Neural cell (in vitro differentiated cells): Measurements from ENCODE around the gene ACYP2. TPM values are rescaled to one million over a fixed set of nuclear protein-coding genes. Genes with fewer than 3 reads are reported as not detected.
"Not testable (repeated sequence)": the region's sequence is repeated elsewhere in the genome, so short reads cannot be mapped to it uniquely, and the experiment has no call there.

Experiments
- H2AFZ ChIP-seq: fragments of 200-600, 300-800 bp; sonication (generic), shearing (Covaris generic); 2 replicates; pipeline ENCODE4 v1.6.0; 2014; ENCODE audit warnings: low read depth, mild to moderate bottlenecking, antibody characterized with exemption, low read length, moderate library complexity
- H3F3A ChIP-seq: fragments of 200-600 bp; shearing (Covaris generic); 2 replicates; pipeline ENCODE4 v1.6.1; 2016; ENCODE audit warnings: mild to moderate bottlenecking, moderate library complexity, mixed read lengths, antibody characterized with exemption, low read length; ENCODE audit not compliant: insufficient read depth, poor library complexity, severe bottlenecking
- H3K27ac ChIP-seq: fragments of 200-600, 300-800 bp; sonication (generic), shearing (Covaris generic); 2 replicates; pipeline ENCODE4 v1.5.1; 2014; ENCODE audit warnings: mild to moderate bottlenecking, low read length, moderate library complexity
- H3K27me3 ChIP-seq: fragments of 300-800, 200-600 bp; sonication (generic), shearing (Covaris generic); 2 replicates; pipeline ENCODE4 v1.6.0; 2014; ENCODE audit warnings: mild to moderate bottlenecking, low read depth, low read length, moderate library complexity; ENCODE audit not compliant: insufficient read depth
- H3K36me3 ChIP-seq: fragments of 300-800, 200-600 bp; sonication (generic), shearing (Covaris generic); 2 replicates; pipeline ENCODE4 v1.5.1; 2014; ENCODE audit warnings: mild to moderate bottlenecking, antibody characterized with exemption, low read length, moderate library complexity; ENCODE audit not compliant: insufficient read depth
- H3K4me2 ChIP-seq: fragments of 300-800, 200-600 bp; sonication (generic), shearing (Covaris generic); 2 replicates; pipeline ENCODE4 v1.6.0; 2014; ENCODE audit warnings: mild to moderate bottlenecking, low read length
- H3K4me3 ChIP-seq: fragments of 300-800, 200-600 bp; sonication (generic), shearing (Covaris generic); 2 replicates; pipeline ENCODE4 v1.5.1; 2014; ENCODE audit warnings: mild to moderate bottlenecking, low read length, moderate library complexity
- H3K79me2 ChIP-seq: fragments of 200-600 bp; shearing (Covaris generic); replicated peaks from 2 replicates; pipeline ENCODE4 v1.6.0; 2014; ENCODE audit warnings: mild to moderate bottlenecking, low read length, moderate library complexity; ENCODE audit not compliant: insufficient read depth
- H3K9ac ChIP-seq: fragments of 300-800, 200-600 bp; sonication (generic), shearing (Covaris generic); 2 replicates; pipeline ENCODE4 v1.6.1; 2016; ENCODE audit warnings: mild to moderate bottlenecking, low read length, mixed read lengths
- H3K9me2 ChIP-seq: fragments of 200-600 bp; shearing (Covaris generic); 2 replicates; pipeline ENCODE4 v1.6.1; 2016; ENCODE audit warnings: mild to moderate bottlenecking, low read length, mixed read lengths; ENCODE audit not compliant: insufficient read depth
- H3K9me3 ChIP-seq: fragments of 200-600, 300-800 bp; sonication (generic), shearing (Covaris generic); 2 replicates; pipeline ENCODE4 v1.6.1; 2016; ENCODE audit warnings: mild to moderate bottlenecking, mixed run types, low read length, moderate library complexity, mixed read lengths
- H4K20me1 ChIP-seq: fragments of 200-600 bp; shearing (Covaris generic); 2 replicates; pipeline ENCODE4 v1.6.1; 2016; ENCODE audit warnings: mild to moderate bottlenecking, mixed run types; ENCODE audit not compliant: insufficient read depth
- CTCF ChIP-seq: fragments of 450-650 bp; IDR thresholded peaks from 2 replicates; pipeline ENCODE4 v1.5.1; 2014; ENCODE audit warnings: antibody characterized with exemption, mild to moderate bottlenecking, moderate library complexity; ENCODE audit not compliant: poor library complexity, severe bottlenecking
- EP300 ChIP-seq: fragments of 450-650 bp; conservative IDR thresholded peaks from 2 replicates; pipeline ENCODE4 v1.6.1; 2014; ENCODE audit warnings: antibody characterized with exemption, mild to moderate bottlenecking, moderate library complexity; ENCODE audit not compliant: poor library complexity, severe bottlenecking
- EZH2 ChIP-seq: fragments of 200-600, 300-800 bp; shearing (Covaris generic), sonication (generic); IDR thresholded peaks from 2 replicates; pipeline ENCODE4 v1.6.1; 2014; ENCODE audit warnings: antibody characterized with exemption, low read length, borderline replicate concordance, mild to moderate bottlenecking; ENCODE audit not compliant: insufficient read depth, poor library complexity, severe bottlenecking
- MXI1 ChIP-seq: fragments of 450-650 bp; conservative IDR thresholded peaks from 2 replicates; pipeline ENCODE4 v1.6.1; 2014; ENCODE audit warnings: antibody characterized with exemption, mild to moderate bottlenecking; ENCODE audit not compliant: poor library complexity, severe bottlenecking
- POLR2AphosphoS5 ChIP-seq: IDR thresholded peaks from 2 replicates; pipeline ENCODE4 v1.6.1; 2012
- RAD21 ChIP-seq: fragments of 450-650 bp; conservative IDR thresholded peaks from 2 replicates; pipeline ENCODE4 v1.6.1; 2014; ENCODE audit warnings: antibody characterized with exemption, mild to moderate bottlenecking, moderate library complexity
- REST ChIP-seq: IDR thresholded peaks from 2 replicates; pipeline ENCODE4 v1.6.1; 2012; ENCODE audit warnings: borderline replicate concordance
- SMC3 ChIP-seq: fragments of 450-650 bp; conservative IDR thresholded peaks from 2 replicates; pipeline ENCODE4 v1.6.1; 2014; ENCODE audit warnings: antibody characterized with exemption, mild to moderate bottlenecking, moderate library complexity; ENCODE audit not compliant: poor library complexity
- TAF1 ChIP-seq: IDR thresholded peaks from 2 replicates; pipeline ENCODE4 v1.6.1; 2012; ENCODE audit warnings: low read depth
- polyA plus RNA-seq: library from polyadenylated mRNA; depleted of rRNA; stranded (reverse); fragments of >200 nt; gene quantifications from 2 replicates; pipeline ENCODE4 v1.2.3, GENCODE V29; 2014

ACYP2 gene
- polyA plus RNA-seq, 1 donor from 2014 or later: 48.2 TPM

DNA sequence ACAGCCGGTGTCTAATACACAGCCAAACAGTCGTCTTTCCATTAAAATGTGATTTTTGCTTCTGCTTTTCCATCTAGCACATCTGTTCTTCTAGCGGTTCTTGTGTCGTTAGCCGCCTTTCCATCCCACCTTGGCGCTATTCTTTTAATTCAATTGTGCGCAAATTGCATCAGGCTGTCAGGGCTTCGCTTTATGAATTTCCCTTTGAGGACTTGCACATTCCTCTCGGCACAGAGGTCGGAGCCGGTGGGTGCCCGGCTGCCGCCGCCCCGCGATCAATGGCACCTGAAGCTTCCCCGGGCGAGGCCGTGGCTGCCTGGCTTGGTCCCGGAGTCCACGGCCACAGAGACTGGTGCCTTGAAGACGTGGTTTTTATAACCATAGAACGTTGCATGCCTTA lies 174.5 kb downstream of the ACYP2 start:
- TF ChIP-seq MXI1: no peak
- no peak for TF ChIP-seq EP300
- TF ChIP-seq TAF1: no peak
- TF ChIP-seq CTCF: no peak
- TF ChIP-seq POLR2AphosphoS5: no peak
- TF ChIP-seq SMC3: no peak
- no peak for TF ChIP-seq EZH2
- no peak for TF ChIP-seq REST
- no peak for TF ChIP-seq RAD21
- H3K4me2 ChIP-seq: no peak overlapping the region
- H2AFZ ChIP-seq: no peak overlapping the region
- no peaks in the 10 kb centered on the region for H3K9me3 ChIP-seq
- H3K4me3 ChIP-seq: no peak overlapping the region
- no peak overlapping the region for H3K27ac ChIP-seq
- no peaks in the 10 kb centered on the region for H3F3A ChIP-seq
- no peaks in the 10 kb centered on the region for H3K9me2 ChIP-seq
- H3K27me3 ChIP-seq: no peaks in the 10 kb centered on the region
- H3K9ac ChIP-seq: no peak overlapping the region
- no peaks in the 10 kb centered on the region for H3K36me3 ChIP-seq
- no peaks in the 10 kb centered on the region for H4K20me1 ChIP-seq
- H3K79me2 ChIP-seq: no peaks in the 10 kb centered on the region

DNA sequence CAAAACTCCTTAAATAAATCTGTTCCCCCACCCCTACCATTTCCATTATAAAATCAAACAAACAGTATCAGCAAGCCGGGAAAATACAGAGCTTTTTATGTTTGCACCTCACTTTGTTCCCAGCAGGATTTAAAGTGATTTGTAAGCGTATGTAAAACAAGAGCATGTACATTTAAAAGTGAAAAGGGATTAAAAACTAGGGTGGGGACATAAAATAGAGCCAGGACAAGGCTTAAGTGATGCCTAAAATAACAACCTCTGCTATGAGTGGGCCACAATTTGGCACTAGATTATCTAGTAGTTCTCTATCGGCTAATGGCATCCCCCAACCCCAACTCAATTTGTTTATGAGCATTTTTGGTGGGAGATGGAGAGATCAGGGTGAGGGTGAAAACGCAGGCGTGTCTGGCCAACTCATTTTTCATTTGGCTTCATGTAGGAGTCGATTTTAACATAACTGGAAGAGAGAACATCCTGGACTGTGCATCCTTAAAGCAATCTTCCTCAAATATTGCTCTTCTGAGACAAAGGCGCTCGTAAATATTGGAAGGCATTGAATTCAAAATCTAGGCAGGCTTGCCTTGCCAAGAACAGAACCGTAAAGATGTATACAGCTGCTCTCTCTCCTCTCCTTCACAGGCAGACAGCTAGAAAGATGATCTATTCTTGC lies 175.1 kb downstream of the ACYP2 start:
- H3K27ac ChIP-seq: no peak overlapping the region
- H3K27me3 ChIP-seq: no peaks in the 10 kb centered on the region

DNA sequence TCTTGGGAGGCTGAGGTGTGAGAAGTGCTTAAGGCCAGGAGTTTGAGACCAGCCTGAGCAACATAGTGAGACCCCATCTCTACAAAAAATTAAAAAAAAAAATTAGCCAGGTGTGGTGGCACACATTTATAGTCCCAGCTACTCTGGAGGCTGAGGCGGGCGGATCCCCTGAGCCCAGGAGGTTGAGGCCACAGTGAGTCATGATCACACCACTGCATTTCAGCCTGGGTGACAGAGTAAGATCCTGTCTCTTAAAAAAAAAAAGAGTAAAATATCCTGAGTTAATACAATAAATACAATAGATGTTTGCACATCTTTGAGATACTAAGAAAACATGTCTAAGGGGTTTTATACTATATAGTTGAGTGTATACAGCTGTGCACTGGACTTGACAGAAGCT lies 179.2 kb downstream of the ACYP2 start:
- H3K27me3 ChIP-seq, H3K27ac ChIP-seq, H2AFZ ChIP-seq, H3K4me3 ChIP-seq, H4K20me1 ChIP-seq, H3F3A ChIP-seq, H3K9me2 ChIP-seq, H3K9ac ChIP-seq, H3K79me2 ChIP-seq, H3K4me2 ChIP-seq, H3K36me3 ChIP-seq, H3K9me3 ChIP-seq: not testable (repeated sequence)

More for the DNA sequence above, 175.1 kb downstream of the ACYP2 start:
- H3K4me3 ChIP-seq: no peak overlapping the region
- H3K79me2 ChIP-seq: no peaks in the 10 kb centered on the region
- H3K9me2 ChIP-seq: no peaks in the 10 kb centered on the region
- no peaks in the 10 kb centered on the region for H3F3A ChIP-seq
- H3K9me3 ChIP-seq: no peaks in the 10 kb centered on the region
- H3K36me3 ChIP-seq: no peaks in the 10 kb centered on the region
- H4K20me1 ChIP-seq: no peaks in the 10 kb centered on the region
- H2AFZ ChIP-seq: no peak overlapping the region
- TF ChIP-seq SMC3 (no peak), RAD21 (no peak), EZH2 (no peak), POLR2AphosphoS5 (no peak), TAF1 (no peak), MXI1 (no peak), REST (no peak)
- H3K9ac ChIP-seq: no peak overlapping the region
- H3K4me2 ChIP-seq: no peak overlapping the region
